IPS-18a (cell line): ENCODE data around the gene FNDC10.

Source experiments
- H3K27ac ChIP-seq: one replicate; pipeline ENCODE4 v1.5.1; 2013; ENCODE audit warnings: low read length
- H3K27me3 ChIP-seq: one replicate; pipeline ENCODE4 v1.6.1; 2013; ENCODE audit warnings: mild to moderate bottlenecking, low read length; ENCODE audit not compliant: control insufficient read depth, insufficient read depth
- H3K36me3 ChIP-seq: one replicate; pipeline ENCODE4 v1.6.1; 2013; ENCODE audit warnings: low read depth, low read length; ENCODE audit not compliant: control insufficient read depth
- H3K4me1 ChIP-seq: one replicate; pipeline ENCODE4 v1.6.1; 2013; ENCODE audit warnings: low read depth, low read length; ENCODE audit not compliant: control insufficient read depth
- H3K4me3 ChIP-seq: one replicate; pipeline ENCODE4 v1.5.1; 2013; ENCODE audit warnings: low read length
- H3K9ac ChIP-seq: one replicate; pipeline ENCODE4 v1.6.1; 2013; ENCODE audit warnings: mild to moderate bottlenecking, low read length, moderate library complexity
- H3K9me3 ChIP-seq: one replicate; pipeline ENCODE4 v1.6.1; 2013; ENCODE audit warnings: low read depth, low read length; ENCODE audit not compliant: control insufficient read depth

The FNDC10 gene

GRCh38 chr1:1553821-1554494 lies 46.0 kb downstream of the FNDC10 start:
- Histone ChIP-seq H3K9ac (no peak overlapping the region), H3K9me3 (no peaks in the 10 kb centered on the region), H3K4me3 (no peak overlapping the region), H3K4me1 (no peaks in the 10 kb centered on the region), H3K27ac (no peak overlapping the region), H3K36me3 (no peaks in the 10 kb centered on the region), H3K27me3 (no peaks in the 10 kb centered on the region)

- no peaks in the 10 kb centered on the region for H3K4me1 ChIP-seq
- no peak overlapping the region for H3K4me3 ChIP-seq
- no peaks in the 10 kb centered on the region for H3K27me3 ChIP-seq
- no peak overlapping the region for H3K9ac ChIP-seq
- no peak overlapping the region for H3K27ac ChIP-seq
- no peaks in the 10 kb centered on the region for H3K36me3 ChIP-seq
- H3K9me3 ChIP-seq: no peaks in the 10 kb centered on the region
Measured at GRCh38 chr1:1552263-1552639, 47.7 kb downstream of the FNDC10 start.

DNA sequence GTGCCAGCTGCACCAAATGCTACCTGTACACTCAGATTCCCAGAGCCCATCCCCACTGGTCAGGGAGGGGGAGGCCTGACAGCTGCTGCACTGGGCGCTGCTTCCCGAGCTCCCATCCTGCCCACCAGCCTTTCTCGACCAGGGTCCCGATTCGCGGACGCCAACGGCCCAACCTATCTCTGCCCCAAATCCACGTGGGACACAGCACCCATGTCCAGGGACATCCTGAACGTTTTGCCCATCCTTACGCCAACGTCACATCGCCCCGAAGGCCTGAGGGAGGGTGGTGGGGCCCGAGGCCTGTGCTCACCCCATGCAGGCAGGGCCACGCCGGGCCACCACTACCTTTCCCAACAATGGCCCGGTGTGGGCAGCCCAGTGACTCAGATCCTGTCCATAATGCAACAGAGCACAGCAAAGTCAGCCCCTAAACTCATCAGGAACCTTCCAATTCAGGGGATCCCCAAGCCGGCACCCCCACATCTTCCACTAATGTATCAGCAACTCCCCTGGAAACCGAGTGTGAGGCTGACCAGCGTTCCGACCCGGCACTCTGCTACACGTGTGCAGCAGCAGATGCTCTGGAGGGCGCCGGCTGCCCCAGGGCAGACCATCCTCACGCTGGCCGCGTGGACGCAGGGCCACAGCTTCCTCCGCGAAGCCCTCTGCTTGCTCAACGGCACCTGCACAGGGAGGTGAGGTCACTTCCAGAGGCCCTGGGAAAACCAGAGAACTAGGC lies 48.2 kb downstream of the FNDC10 start:
- Histone ChIP-seq H3K27me3 (no peaks in the 10 kb centered on the region), H3K9ac (no peak overlapping the region), H3K4me1 (no peaks in the 10 kb centered on the region), H3K27ac (peak overlapping the region; percentile 24), H3K9me3 (no peaks in the 10 kb centered on the region), H3K4me3 (no peak overlapping the region), H3K36me3 (no peaks in the 10 kb centered on the region)

GRCh38 chr1:1550591-1551432 lies 49.1 kb downstream of the FNDC10 start:
- H3K4me3 ChIP-seq: no peak overlapping the region
- H3K9ac ChIP-seq: no peak overlapping the region
- H3K36me3 ChIP-seq: no peaks in the 10 kb centered on the region
- no peak overlapping the region for H3K27ac ChIP-seq
- H3K9me3 ChIP-seq: no peaks in the 10 kb centered on the region
- H3K4me1 ChIP-seq: no peaks in the 10 kb centered on the region
- H3K27me3 ChIP-seq: no peaks in the 10 kb centered on the region

DNA sequence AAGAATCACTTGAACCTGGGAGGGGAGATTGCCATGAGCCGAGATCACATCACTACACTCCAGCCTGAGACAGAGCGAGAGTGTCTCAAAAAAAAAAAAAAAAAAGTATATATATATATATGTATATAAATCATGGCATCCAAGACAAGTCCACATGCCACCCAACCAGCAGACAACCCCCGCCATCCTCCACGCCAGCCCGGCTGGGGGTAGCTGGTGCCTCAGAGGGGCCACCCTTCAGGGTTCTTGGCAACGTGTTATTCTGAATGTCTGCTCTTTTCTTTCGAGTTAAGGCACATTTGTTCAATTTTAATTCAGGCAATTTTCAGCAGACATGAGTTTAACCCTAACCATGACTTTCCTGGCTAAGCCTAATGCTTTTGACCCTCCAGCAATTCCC lies 49.8 kb downstream of the FNDC10 start:
- no peaks in the 10 kb centered on the region for H3K9me3 ChIP-seq
- no peak overlapping the region for H3K4me3 ChIP-seq
- H3K27ac ChIP-seq: no peak overlapping the region
- H3K4me1 ChIP-seq: no peaks in the 10 kb centered on the region
- no peaks in the 10 kb centered on the region for H3K27me3 ChIP-seq
- H3K9ac ChIP-seq: no peak overlapping the region
- H3K36me3 ChIP-seq: no peaks in the 10 kb centered on the region

DNA sequence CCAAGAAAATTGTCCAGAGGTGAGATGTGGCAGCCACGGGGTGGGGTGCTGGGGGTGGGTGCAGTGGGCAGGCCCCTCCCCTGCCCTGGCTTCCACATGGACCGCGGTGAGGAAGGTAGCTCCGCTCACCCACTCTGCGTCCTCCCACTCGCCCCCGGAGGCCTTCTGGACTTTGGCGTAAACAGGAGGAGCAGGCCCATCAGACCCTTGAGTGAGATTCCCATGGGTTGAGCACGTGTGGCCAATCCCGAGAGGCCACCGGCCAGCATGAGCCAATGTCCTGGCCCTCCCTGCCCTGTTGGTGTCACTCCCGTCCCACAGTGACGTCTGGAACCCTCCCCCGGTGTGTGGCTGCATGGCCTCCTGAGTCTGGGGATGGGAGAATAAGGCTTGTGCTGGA lies 51.3 kb downstream of the FNDC10 start:
- Histone ChIP-seq H3K4me1 (no peaks in the 10 kb centered on the region), H3K27me3 (no peaks in the 10 kb centered on the region), H3K9ac (no peak overlapping the region), H3K36me3 (no peaks in the 10 kb centered on the region), H3K27ac (no peak overlapping the region), H3K9me3 (no peaks in the 10 kb centered on the region), H3K4me3 (no peak overlapping the region)
